Progenitor cell of endocrine pancreas (in vitro differentiated cells): Measurements from ENCODE around the gene KRT14. TPM values are rescaled to one million over a fixed set of nuclear protein-coding genes. Genes with fewer than 3 reads are reported as not detected.

Source experiments
- DNase-seq: peaks from one replicate; pipeline ENCODE4 v3.0.0; 2021; ENCODE audit warnings: low spot score; ENCODE audit not compliant: unreplicated experiment
- H3K27ac Mint-ChIP-seq: 2 replicates; pipeline ENCODE4 v1.8.0; 2021; ENCODE audit warnings: mild to moderate bottlenecking, moderate library complexity, mixed read lengths
- H3K27me3 Mint-ChIP-seq: 2 replicates; pipeline ENCODE4 v1.8.0; 2021; ENCODE audit warnings: mixed read lengths
- H3K36me3 Mint-ChIP-seq: 2 replicates; pipeline ENCODE4 v1.8.0; 2022; ENCODE audit warnings: mixed read lengths; ENCODE audit not compliant: insufficient read depth
- H3K4me1 Mint-ChIP-seq: 2 replicates; pipeline ENCODE4 v1.8.0; 2021; ENCODE audit warnings: low read depth, mixed read lengths
- H3K4me3 Mint-ChIP-seq: 2 replicates; pipeline ENCODE4 v1.8.0; 2021; ENCODE audit warnings: low read depth, mild to moderate bottlenecking, moderate library complexity, mixed read lengths
- H3K9me3 Mint-ChIP-seq: 2 replicates; pipeline ENCODE4 v1.8.0; 2021; ENCODE audit warnings: low read depth, mixed read lengths
- total RNA-seq: library from RNA; stranded (reverse); gene quantifications from 2 replicates; pipeline ENCODE4 v1.2.1, GENCODE V29; 2021
- TF ChIP-seq, protein P1 (sequence below): fragments of 200-600 bp; sonication (generic); IDR thresholded peaks from one replicate; pipeline ENCODE4 v1.5.0; 2021; ENCODE audit warnings: antibody characterized with exemption, mild to moderate bottlenecking; ENCODE audit not compliant: unreplicated experiment

Gene KRT14
- total RNA-seq, 1 donor from 2014 or later, result not detected

DNA sequence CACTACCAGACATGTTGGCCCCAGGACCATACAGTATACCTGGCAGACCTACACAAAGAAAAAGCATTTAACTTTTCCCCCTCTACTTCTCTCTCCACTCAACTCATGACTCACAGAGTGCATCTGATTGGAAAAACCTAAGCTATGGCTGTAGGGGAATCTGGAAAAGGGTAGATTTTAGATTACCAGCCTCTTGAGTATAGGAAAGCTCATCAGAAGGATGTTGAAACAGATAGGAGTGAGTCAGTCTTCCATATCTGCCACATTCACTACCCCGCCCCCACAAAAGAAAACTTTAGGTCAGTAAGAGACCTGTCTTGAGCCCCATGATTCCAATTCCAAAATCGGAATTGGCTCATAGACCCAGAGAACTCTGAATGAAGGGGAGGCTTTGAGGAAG lies 27.1 kb downstream of the KRT14 start:
- no peak overlapping the region for H3K4me3 Mint-ChIP-seq
- no peak for DNase-seq
- H3K36me3 Mint-ChIP-seq, result no peaks in the 10 kb centered on the region
- peaks cover 24% of the 10 kb centered on the region for H3K27me3 Mint-ChIP-seq
- no peak overlapping the region for H3K27ac Mint-ChIP-seq
- TF ChIP-seq, protein P1, sequence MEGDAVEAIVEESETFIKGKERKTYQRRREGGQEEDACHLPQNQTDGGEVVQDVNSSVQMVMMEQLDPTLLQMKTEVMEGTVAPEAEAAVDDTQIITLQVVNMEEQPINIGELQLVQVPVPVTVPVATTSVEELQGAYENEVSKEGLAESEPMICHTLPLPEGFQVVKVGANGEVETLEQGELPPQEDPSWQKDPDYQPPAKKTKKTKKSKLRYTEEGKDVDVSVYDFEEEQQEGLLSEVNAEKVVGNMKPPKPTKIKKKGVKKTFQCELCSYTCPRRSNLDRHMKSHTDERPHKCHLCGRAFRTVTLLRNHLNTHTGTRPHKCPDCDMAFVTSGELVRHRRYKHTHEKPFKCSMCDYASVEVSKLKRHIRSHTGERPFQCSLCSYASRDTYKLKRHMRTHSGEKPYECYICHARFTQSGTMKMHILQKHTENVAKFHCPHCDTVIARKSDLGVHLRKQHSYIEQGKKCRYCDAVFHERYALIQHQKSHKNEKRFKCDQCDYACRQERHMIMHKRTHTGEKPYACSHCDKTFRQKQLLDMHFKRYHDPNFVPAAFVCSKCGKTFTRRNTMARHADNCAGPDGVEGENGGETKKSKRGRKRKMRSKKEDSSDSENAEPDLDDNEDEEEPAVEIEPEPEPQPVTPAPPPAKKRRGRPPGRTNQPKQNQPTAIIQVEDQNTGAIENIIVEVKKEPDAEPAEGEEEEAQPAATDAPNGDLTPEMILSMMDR, result no peak
- no peaks in the 10 kb centered on the region for H3K9me3 Mint-ChIP-seq
- H3K4me1 Mint-ChIP-seq, result no peaks in the 10 kb centered on the region

DNA sequence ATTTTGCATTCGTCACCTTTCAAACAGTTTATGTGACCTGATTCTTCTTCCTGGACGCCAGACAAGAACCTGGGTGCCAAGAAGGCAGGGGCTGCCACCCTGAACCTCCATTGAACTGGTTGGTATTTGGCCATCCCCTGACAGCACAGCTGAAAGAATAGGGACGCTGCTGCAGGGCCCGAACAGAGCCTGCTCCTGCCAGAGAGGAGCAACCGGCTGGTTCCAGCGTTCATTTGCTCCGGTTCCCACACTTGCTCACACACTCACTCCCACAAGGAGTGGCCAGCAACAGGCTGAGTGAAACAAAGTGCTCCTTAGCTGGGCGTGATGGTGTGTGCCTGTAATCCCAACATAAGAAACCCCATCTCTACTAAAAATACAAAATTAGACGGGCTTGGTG lies 29.8 kb downstream of the KRT14 start:
- H3K4me3 Mint-ChIP-seq, result no peak overlapping the region
- peaks cover 39% of the 10 kb centered on the region for H3K27me3 Mint-ChIP-seq
- no peak for DNase-seq
- peaks cover 2% of the 10 kb centered on the region for H3K4me1 Mint-ChIP-seq
- no peaks in the 10 kb centered on the region for H3K36me3 Mint-ChIP-seq
- TF ChIP-seq, protein P1, result no peak
- H3K9me3 Mint-ChIP-seq, result no peaks in the 10 kb centered on the region
- H3K27ac Mint-ChIP-seq, result no peak overlapping the region

DNA sequence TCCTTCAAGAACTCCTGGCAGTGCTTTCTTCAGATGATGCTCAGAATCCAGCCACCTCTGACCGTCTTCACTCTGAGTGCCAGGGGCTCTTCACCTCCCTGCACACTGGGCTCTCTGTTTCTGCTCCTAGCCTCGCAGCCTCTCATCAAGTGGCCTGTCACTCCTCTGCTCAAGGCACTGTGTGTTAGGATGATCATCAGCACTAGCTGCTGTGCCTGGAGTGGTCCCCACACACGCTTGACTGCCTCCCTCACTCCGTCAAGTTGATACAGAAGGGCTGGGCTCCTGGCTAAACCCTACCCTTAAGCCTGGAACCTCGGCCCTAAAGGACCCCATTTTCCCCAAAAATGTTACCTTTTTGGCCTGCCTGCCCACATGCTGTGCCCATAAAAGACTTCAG lies 30.4 kb downstream of the KRT14 start:
- H3K9me3 Mint-ChIP-seq, result no peaks in the 10 kb centered on the region
- no peaks in the 10 kb centered on the region for H3K36me3 Mint-ChIP-seq
- no peak for DNase-seq
- H3K4me3 Mint-ChIP-seq, result no peak overlapping the region
- H3K4me1 Mint-ChIP-seq, result peaks cover 2% of the 10 kb centered on the region
- H3K27ac Mint-ChIP-seq, result no peak overlapping the region
- peaks cover 39% of the 10 kb centered on the region for H3K27me3 Mint-ChIP-seq
- TF ChIP-seq, protein P1, result no peak

DNA sequence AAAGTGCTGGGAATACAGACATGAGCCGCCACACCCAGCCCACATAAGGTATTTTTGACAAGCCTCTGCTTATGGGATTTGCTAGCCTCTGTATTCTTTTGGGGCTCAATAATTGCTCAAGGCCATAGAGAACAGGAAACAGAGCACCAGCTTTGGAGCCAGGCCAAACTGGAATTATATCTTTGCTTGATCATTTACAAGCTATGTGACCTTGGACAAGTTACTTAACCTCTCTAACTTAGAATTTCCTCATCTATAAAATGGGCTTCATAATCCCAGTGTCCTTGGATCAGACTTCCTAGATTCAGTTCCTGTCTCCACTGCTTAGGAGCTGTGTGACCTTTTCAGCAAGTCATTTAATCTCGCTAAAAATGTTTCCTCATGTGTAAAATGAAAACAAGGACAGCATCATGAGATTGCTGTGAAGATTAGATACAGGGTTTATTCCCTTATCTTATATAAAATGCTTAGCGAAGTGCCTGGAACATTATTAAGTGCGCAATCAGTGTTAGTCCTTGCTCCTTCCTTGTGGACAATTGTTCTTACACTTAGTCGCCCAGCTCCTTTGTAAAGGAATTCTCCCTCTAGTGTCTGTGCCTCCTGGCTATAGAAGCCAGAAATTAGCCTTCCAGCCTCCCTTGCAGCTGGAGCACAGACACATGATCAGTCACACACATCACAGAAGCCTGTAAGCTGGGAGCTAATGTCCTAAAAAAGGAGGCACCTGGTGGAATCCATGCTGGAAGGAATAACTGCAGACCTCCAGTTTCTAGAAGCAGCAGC lies 31.4 kb downstream of the KRT14 start:
- Mint-ChIP-seq H3K27ac (no peak overlapping the region), H3K36me3 (no peaks in the 10 kb centered on the region), H3K4me3 (no peak overlapping the region), H3K4me1 (peaks cover 2% of the 10 kb centered on the region), H3K9me3 (no peaks in the 10 kb centered on the region), H3K27me3 (peaks cover 39% of the 10 kb centered on the region)
- TF ChIP-seq, protein P1, result no peak
- DNase-seq, result no peak

GRCh38 chr17:41553987-41554680 lies 32.6 kb downstream of the KRT14 start:
- peaks cover 39% of the 10 kb centered on the region for H3K27me3 Mint-ChIP-seq
- no peaks in the 10 kb centered on the region for H3K36me3 Mint-ChIP-seq
- TF ChIP-seq, protein P1, result no peak
- no peak for DNase-seq
- H3K4me1 Mint-ChIP-seq, result peaks cover 12% of the 10 kb centered on the region
- H3K9me3 Mint-ChIP-seq, result no peaks in the 10 kb centered on the region
- no peak overlapping the region for H3K4me3 Mint-ChIP-seq
- peak overlapping the region; percentile 46 for H3K27ac Mint-ChIP-seq
